HepG2 (cell line): ENCODE measurements around the gene TNP1.

Source experiments
- ATF3 ChIP-seq: sonication (generic); formaldehyde crosslinking; IDR thresholded peaks from 2 replicates; pipeline ENCODE4 v1.4.0; 2020; ENCODE audit warnings: missing genetic modification reagents
- CTCF ChIP-seq: sonication (generic); formaldehyde crosslinking; IDR thresholded peaks from 2 replicates; pipeline ENCODE4 v1.5.0; 2020; ENCODE audit warnings: mild to moderate bottlenecking, missing genetic modification reagents, moderate library complexity
- DNMT3B ChIP-seq: conservative IDR thresholded peaks from 2 replicates; pipeline ENCODE4 v1.6.1; 2016; ENCODE audit warnings: missing biosample characterization, control low read depth
- HMGA1 ChIP-seq: sonication (generic); formaldehyde crosslinking; conservative IDR thresholded peaks from 2 replicates; pipeline ENCODE4 v1.4.0; 2020; ENCODE audit warnings: missing genetic modification reagents
- KLF6 ChIP-seq: IDR thresholded peaks from 2 replicates; pipeline ENCODE4 v1.8.0; 2016; ENCODE audit warnings: missing biosample characterization, missing genetic modification reagents
- POLR2AphosphoS5 ChIP-seq: IDR thresholded peaks from 2 replicates; pipeline ENCODE4 v1.6.1; 2012; ENCODE audit warnings: low read depth, low read length
- ZBTB8A ChIP-seq: sonication (generic); formaldehyde crosslinking; IDR thresholded peaks from 2 replicates; pipeline ENCODE4 v1.4.0; 2020; ENCODE audit warnings: mild to moderate bottlenecking, low read depth, missing genetic modification reagents, borderline replicate concordance
- ZKSCAN1 ChIP-seq: fragments of 150-350 bp; IDR thresholded peaks from 2 replicates; pipeline ENCODE4 v1.6.1; 2014; ENCODE audit warnings: low read length
- ZNF749 ChIP-seq: sonication (generic); formaldehyde crosslinking; IDR thresholded peaks from 2 replicates; pipeline ENCODE4 v1.8.0; 2022; ENCODE audit warnings: mild to moderate bottlenecking, missing genetic modification reagents, moderate library complexity, borderline replicate concordance

DNA sequence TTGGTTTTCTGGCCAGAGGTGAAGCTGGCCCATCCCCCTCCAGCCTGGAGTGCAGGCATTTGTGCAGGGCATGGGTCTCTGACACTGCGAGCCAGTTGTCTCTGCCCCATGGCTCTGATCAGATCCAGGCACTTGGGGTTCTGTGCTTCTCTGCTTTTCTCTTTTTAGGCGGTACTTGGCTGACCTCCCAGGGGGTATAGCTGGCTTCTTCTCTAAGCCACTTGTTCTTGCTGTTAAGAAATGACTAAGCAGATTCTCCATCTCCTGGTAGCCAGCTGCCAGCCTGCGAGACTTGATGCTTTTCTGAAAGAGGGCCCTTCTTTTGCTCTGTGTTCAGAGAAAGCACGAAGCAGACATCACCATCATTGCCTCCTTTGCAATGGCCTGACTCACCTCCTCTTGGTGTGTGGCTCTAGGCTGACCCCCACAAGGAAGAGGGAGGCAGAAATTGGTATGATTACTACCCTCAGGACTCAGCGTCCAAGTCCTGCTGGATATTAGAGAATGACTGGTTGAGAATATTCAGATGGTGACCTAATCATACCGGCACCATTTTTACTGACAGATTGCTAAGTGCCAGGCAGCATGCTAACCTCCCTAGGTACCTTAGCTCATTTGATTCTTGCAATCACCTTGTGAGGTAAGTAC, 32.7 kb downstream of the TNP1 start:
- TF ChIP-seq CTCF (CRISPR knock-in tag), result no peak
- TF ChIP-seq ZBTB8A, result no peak
- no peak for TF ChIP-seq ZNF749
- no peak for TF ChIP-seq ZKSCAN1
- TF ChIP-seq HMGA1 (CRISPR knock-in tag), result no peak
- no peak for TF ChIP-seq KLF6 (CRISPR knock-in tag)
- no peak for TF ChIP-seq POLR2AphosphoS5
- TF ChIP-seq ATF3 (CRISPR knock-in tag), result no peak
- no peak for TF ChIP-seq DNMT3B
